NCI-H524 (cell line): ENCODE results near the gene ACOXL.
A peak's percentile ranks its signal among the peaks of the same experiment; 100 is the strongest.

ENCODE experiments used
- DNase-seq, 2 experiments: peaks; one replicate each; lab custom pipeline; 2025; lab: John Stamatoyannopoulos, UW

Gene ACOXL

DNA sequence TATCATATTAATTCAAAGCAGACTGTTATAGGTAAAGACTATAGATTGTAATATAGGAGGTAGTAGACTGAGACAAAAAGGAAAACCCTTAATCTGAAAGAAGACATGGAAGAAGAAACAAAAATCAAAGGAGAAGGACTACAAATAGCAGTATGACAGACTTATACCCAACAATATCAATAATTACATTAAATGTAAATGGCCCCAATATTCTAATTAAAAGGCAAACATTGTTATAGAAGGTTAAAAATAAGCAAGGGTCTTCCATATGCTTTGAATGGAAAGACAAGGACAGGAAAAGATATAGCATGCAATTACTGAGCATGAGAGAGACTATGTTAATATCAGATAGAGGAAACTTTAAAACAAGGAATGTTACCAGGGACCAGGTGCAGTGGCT lies 278.8 kb downstream of the ACOXL start:
- no peak for DNase-seq

GRCh38 chr2:111015283-111015995 lies 283.1 kb downstream of the ACOXL start:
- DNase-seq = no peak

GRCh38 chr2:111017034-111017622 lies 284.8 kb downstream of the ACOXL start:
- DNase-seq = no peak

- no peak for DNase-seq
These were observed 285.5 kb downstream of the ACOXL start for GRCh38 chr2:111017909-111018308.

GRCh38 chr2:111019381-111019780 lies 287.0 kb downstream of the ACOXL start:
- no peak for DNase-seq

GRCh38 chr2:111022633-111023032 lies 290.3 kb downstream of the ACOXL start:
- no peak for DNase-seq

- DNase-seq = no peak
These were observed 292.1 kb downstream of the ACOXL start for GRCh38 chr2:111024496-111024895.

- DNase-seq = no peak
These were observed 292.9 kb downstream of the ACOXL start for GRCh38 chr2:111025288-111025687.

DNA sequence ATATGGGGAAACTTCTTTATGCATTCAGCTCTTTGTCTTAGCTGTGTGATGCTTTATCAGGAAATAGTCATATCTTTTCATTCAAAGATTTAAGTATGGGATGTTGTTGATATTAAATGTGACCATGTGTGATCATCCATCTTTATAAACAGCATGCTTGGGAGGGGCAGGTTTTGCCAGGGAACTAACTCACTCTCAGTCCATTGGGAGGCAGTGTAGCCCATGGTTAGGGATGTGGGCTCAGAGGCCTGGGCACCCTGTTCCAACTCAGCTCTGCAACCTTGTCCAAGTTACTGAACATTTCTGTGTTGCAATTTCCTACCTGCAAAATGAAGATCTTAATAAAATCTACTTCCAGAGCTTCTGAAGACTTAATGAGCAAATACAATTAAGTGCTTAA lies 296.3 kb downstream of the ACOXL start:
- no peak for DNase-seq

- no peak for DNase-seq
These were observed 297.0 kb downstream of the ACOXL start for GRCh38 chr2:111029181-111029927.

DNA sequence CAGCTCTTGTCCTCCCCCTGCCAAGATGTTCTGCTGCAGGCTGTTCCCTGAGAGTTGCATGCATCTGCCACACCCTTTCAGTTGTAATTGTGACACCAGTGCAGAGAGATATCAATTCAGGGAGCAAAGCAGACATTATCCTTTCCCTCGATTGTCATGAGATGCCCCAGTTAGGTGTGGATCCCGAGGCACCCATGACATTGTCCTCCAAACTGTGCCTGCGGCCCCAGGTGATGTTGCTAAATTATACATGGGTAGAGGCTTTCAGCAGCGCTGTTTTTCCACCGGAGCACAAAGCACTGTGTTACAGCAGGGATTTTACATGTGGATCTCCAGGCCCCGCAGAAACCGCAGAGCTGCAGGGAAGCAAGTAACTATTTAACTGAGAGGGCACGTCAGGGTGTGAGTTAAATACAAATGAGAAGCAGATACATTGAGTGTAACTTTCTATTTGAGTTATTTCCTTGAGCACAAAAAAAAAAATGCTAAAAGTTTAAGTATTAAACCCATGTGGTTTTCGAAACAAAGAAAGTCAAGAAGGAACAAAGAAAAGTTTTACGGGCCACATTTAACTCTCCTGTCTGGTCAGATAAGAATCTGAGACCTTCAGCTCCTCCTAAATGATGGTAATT lies 298.0 kb downstream of the ACOXL start:
- no peak for DNase-seq

GRCh38 chr2:111030945-111031344 lies 298.6 kb downstream of the ACOXL start:
- DNase-seq = no peak

GRCh38 chr2:111031546-111032478 lies 299.4 kb downstream of the ACOXL start:
- peak in 1 of 2 experiments; percentile 9 for DNase-seq

GRCh38 chr2:111032721-111033429 lies 300.5 kb downstream of the ACOXL start:
- no peak for DNase-seq

DNA sequence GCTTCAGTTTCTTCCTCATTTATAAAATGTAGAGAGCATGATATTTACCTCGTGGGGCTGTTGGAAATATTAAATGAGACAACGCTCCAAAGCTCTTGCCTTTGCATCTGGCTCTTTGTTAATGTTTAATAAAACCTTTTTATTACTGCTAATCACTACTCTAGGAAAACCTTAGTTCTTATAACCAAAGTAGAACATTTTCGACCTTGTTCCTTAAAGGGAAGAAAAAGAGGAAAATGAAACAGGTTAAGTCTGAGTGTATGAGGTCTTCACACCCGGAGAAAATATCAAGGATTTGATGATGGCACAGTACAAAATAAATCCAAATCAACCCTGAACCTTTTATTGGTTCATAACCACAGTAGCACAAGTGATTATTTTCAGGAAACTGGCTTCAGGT lies 301.8 kb downstream of the ACOXL start:
- DNase-seq = no peak

GRCh38 chr2:111034606-111035005 lies 302.2 kb downstream of the ACOXL start:
- peak in 1 of 2 experiments; percentile 2 for DNase-seq

- DNase-seq = no peak
These were observed 303.6 kb downstream of the ACOXL start for GRCh38 chr2:111035830-111036441.

DNA sequence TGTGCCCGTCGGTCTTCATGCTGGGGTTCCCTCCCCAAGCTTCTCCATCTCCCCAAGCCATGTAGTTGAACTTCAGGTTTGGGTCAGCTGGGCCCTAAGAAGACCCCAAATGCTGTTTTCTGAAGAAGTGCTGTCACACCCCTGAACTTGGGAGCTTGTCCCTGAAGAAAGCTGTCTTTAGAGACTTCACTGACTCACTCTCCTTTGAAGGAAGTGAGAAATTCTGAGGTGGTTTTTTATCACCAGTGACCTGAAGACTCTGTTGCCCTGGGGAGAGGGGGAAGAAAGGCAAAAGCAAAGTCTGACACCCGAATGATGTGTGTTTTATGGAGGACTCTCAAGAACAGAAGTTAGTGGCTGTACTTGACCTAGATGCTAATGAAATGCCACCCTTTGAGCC lies 304.8 kb downstream of the ACOXL start:
- no peak for DNase-seq

DNA sequence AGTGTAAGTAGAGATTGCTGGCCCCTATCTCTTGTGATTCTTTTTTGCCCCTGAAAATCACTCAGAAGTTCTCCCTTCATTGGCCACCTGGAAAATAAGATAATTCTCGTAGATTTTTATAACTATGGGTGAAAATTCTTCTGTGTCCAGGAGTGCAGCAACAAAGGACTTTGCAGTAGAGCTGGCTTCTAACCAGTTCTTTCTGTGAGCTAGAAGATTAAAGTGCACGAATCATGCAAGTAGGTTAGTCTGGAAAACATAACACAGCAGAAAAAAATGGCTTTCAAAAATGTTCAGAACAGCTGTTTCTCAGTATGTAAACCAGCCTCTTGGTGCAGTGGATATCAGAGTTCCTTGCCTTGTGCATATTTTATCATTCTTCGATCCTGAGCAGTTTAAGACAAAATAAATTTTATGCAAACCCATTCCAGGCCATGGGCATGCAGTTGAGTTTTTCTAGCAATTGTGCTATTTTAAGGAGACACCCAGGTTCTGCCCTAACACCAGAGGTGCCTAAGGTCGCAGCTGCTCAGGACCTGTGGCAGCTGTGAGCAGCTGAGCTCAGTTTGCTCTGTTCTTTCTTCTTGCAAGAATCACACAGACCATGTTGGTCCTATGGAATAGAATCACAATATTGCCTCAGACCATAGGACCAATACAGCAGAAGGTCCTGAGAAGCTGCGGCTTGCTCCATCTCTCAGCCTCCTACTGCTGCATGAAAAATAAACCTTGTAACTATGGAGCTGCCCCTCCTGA lies 307.4 kb downstream of the ACOXL start:
- DNase-seq = no peak
